PC-9 (cell line): ENCODE results near the gene KCNMB2.

Experiments used
- EZH2 ChIP-seq: fragments of 200-600 bp; sonication (generic); IDR thresholded peaks from 2 replicates; pipeline ENCODE4 v1.8.0; 2017; ENCODE audit warnings: antibody characterized with exemption, low read depth
- TF ChIP-seq, protein P1 (sequence below): fragments of 200-600 bp; sonication (generic); conservative IDR thresholded peaks from 2 replicates; pipeline ENCODE4 v1.6.1; 2017; ENCODE audit warnings: mixed run types, antibody characterized with exemption, mild to moderate bottlenecking, moderate library complexity

DNA sequence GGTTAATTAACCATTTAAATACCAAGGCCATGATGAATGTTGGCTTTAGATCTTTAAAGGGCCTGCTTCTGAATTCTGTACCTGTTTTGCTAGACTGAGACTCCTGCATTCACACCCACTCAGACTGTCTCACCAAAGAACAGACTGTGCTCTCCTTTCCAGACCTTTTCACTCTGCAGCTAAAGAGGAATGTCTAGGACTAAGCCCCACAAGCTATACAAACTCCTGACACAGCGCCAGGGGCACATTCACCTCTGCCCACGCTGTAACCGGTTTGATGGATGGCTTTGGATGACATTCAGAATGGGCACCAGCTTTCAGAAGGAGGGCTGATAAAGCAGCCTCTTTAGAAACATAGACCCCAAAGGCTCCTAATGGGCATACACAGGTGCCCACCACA lies 200.1 kb downstream of the KCNMB2 start:
- TF ChIP-seq, protein P1, sequence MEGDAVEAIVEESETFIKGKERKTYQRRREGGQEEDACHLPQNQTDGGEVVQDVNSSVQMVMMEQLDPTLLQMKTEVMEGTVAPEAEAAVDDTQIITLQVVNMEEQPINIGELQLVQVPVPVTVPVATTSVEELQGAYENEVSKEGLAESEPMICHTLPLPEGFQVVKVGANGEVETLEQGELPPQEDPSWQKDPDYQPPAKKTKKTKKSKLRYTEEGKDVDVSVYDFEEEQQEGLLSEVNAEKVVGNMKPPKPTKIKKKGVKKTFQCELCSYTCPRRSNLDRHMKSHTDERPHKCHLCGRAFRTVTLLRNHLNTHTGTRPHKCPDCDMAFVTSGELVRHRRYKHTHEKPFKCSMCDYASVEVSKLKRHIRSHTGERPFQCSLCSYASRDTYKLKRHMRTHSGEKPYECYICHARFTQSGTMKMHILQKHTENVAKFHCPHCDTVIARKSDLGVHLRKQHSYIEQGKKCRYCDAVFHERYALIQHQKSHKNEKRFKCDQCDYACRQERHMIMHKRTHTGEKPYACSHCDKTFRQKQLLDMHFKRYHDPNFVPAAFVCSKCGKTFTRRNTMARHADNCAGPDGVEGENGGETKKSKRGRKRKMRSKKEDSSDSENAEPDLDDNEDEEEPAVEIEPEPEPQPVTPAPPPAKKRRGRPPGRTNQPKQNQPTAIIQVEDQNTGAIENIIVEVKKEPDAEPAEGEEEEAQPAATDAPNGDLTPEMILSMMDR = no peak
- no peak for TF ChIP-seq EZH2
